Measurements from ENCODE around the gene XIRP1.

DNA sequence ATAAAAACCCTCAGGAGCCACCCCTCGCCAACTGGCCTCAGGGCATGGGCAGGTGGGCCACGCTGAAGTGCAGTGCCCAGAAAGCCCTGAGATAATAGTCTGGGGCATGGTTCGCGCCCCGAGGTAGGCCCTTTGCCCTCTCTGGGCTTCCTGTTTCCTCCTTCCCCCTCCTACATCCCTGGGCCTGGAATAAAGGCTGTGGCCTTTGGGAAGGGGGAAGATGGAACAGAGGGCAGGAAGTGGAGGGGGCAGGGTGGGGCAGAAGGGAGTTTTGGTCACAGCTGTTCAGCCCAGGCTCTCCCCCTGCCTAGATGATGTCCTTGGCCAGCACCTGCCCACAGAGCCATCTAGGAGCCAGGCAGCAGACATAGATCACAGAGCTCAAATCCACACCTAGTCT lies 50.3 kb downstream of the XIRP1 start:
- TF ChIP-seq, protein P1, sequence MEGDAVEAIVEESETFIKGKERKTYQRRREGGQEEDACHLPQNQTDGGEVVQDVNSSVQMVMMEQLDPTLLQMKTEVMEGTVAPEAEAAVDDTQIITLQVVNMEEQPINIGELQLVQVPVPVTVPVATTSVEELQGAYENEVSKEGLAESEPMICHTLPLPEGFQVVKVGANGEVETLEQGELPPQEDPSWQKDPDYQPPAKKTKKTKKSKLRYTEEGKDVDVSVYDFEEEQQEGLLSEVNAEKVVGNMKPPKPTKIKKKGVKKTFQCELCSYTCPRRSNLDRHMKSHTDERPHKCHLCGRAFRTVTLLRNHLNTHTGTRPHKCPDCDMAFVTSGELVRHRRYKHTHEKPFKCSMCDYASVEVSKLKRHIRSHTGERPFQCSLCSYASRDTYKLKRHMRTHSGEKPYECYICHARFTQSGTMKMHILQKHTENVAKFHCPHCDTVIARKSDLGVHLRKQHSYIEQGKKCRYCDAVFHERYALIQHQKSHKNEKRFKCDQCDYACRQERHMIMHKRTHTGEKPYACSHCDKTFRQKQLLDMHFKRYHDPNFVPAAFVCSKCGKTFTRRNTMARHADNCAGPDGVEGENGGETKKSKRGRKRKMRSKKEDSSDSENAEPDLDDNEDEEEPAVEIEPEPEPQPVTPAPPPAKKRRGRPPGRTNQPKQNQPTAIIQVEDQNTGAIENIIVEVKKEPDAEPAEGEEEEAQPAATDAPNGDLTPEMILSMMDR (conservative IDR thresholded peaks at IDR 0.05; ENCODE audit: low read length), result no peak
- no peak for TF ChIP-seq EZH2phosphoT487 (IDR thresholded peaks at IDR 0.05; ENCODE audit: borderline replicate concordance)

Measured in Loucy (cell line).